GM19043 (cell line): ENCODE data around the gene DENND2D.
"Not testable (repeated sequence)": the region's sequence is repeated elsewhere in the genome, so short reads cannot be mapped to it uniquely, and the experiment has no call there.

Experiments
- ATAC-seq: cut with Tn5 transposase; IDR thresholded peaks from one replicate; pipeline ENCODE4 v1.9.1; 2021; ENCODE audit warnings: low read depth; ENCODE audit not compliant: unreplicated experiment

Gene DENND2D

DNA sequence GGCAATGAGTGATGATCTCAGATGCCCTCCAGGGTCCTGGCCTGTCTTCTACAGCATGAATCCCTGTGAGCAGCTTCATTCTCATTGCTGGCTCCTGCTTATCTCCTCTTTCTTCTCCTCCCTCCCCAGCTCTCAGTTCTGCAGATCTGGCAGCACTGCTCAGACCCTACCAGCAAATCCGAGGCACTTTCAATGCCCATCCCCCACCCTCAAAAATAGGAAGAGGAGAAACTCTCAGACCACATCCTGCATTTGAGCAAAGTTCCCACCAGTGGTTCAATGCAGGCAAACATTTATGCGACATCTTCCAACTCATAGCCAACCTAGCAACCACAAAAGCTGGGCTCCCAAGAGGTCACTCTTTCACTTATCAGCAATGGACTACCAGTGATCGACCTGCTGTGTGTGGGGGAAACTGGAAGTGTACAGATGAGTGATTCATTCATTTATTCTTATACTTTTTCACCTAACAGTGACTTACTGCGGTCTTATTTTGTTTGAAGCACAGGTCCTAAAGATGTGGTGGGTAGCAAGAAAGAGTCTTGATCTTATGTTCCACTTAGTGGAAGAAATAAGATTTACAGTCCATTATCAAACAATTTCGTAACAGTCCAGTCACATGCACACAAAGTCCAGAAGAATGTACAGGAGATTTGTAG, 21.3 kb upstream of the DENND2D start:
- ATAC-seq, result peak; percentile 48

DNA sequence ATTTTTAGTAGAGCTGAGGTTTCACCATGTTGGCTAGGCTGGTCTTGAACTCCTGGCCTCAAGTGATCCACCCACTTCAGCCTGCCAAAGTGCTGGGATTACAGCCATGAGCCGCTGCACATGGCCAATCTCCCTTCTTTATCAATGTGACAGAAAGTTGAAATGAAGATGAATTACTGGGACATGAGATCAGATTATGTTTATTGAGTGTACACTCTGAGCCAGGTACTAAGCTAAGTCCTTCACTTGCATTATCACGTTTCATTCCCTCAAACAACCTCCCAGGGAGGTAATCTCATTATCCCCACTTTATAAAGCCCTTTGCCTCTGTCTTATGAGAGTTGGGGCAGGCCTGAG, 20.8 kb upstream of the DENND2D start:
- no peak for ATAC-seq

DNA sequence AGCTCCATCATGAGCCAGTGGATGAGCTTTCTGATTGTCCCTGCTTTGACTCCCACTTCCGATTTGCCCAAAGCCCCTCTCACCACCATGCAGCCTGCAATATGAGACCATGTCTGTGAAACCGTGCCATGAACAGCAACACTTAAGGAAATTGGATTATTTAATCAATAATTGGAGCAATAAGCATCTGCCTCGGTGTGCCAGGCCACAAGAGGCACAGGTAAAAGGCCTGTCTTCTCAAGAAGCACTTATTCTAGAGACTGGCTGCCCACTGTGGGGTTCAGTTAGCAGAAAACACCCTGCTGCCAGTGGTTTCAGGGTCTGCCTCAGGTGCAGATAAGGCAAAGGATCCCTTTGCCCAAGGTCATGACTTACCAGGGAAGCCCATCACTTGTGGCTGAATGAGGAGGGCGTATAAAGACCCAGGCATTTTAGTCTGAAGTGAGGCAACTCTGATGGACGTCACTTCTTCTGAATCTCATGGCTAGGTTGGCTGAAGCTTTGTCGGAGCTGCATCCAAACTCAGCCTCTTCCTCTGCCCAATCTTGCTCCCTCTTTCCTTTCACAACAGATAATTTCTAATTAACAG, 19.9 kb upstream of the DENND2D start:
- no peak for ATAC-seq

DNA sequence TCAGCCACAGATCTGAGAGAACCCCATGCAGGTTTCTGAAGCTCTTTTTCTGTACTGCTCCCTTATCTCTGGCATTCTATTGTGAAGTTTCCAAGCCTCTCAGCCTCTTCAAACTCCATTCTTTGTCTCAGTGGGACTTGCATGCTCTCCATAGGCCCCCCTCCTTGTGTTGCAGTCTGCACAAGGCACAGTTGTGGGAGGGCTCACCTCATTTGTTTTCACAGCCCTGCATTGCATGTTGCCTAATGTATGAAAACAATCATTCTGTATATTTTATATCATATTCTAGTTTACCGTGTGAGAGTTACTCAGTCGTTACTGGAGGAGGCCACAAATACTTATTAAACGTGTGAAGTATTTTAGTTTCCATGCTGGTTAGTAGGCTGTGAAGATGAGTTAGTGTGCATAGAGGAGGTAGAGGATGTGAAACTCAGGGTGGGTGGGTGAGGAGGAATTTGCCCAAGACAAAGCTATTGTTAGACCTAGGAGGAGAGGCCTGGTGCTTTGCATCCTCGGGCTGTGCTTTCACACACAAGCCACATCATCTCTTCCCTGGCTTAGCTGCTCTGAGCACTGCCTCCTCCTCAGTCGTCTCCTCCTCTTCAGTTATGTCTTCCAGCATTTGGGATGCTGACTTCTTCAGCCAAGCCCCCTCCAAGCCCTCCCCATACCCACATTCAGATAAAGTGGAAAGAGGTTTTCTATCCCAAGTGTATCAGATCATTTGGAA, 19.3 kb upstream of the DENND2D start:
- peak; percentile 28 for ATAC-seq

DNA sequence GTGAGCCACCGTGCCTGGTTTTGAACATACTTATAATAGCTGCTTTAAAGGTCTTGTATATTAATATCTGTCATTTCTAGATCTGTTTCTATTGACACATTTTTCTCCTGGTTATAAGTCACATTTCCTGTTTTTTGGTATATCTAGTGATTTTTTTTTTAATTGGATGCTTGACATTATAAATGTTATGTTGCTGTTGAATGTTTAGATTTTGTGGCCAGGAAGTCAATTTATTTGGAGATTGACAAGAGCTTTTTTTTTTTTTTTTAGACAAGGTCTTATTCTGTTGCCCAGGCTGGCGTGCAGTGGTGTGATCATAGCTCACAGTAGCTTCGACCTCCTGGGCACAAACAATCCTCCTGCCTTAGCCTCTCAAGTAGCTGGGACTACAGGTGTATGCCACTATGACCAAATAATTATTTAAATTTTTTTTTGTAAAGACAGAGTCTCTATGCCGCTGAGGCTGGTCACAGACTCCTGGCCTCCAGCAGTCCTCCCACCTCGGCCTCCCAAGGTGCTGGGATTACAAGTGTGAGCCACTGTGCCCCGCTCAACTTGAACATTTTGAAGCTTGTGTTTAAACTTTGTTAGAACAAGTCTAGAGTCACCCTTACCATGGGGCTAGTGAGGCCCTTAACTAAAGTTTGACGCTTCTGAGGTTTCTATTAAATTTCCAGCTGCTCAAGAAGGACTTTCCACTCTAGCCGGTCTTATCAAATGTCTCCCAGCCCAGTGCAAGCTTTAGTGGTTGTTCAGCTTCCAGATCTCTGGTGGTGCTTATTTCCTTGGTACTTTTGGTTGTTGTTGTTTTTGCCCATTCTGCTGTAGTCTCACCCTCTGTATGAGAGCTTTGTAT, 18.5 kb upstream of the DENND2D start:
- no peak for ATAC-seq

DNA sequence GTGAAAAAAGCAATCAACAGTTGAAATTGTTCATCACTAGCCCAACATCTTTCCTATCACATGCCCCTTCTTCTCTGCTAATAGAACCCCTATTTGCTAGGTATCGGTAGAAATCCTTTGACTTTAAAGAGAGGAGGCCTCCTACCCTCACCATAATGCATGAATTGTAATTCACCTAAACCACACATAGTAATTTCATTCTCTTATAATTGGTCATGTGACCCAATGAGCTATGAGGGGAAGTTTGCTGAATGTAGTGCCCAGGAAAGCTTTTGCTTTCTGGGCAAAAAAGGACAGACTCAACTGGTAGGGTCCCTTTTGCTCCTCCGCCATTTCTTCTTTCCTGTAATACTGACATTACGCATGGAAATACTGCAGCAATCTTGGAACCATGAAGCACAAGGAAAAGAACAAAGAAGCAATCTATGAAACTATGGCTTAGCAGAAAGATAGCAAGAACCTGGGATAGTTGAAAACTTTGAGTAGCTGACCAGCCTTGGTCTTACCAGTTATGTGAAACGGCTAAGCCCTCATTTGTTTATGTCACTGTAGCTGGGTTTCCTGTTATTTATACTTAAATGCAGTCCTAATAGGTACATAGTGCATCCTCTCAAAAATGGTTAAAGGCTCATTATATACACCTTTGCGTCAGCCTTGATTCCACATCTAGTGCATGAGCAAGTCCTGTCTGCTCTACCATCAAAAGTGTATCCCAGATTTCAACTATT, 16.9 kb upstream of the DENND2D start:
- ATAC-seq, result no peak

DNA sequence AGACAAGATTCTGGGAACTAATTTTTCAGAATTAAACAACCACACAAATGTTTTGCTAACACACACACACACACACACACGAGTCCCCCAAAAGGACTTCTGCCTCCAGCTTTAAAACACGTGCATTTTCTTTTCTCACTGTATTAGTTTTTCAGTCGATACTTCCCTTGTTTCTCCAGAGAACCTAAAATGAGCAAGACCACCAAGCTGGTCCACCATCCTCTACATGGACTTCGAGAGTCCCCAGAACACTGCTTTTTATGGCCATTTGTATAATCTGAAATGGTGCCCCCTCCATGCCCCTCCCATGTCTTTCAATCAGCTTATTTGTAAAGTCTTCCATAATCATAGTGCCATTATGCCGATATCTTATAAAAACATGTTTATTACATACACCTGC, 16.3 kb upstream of the DENND2D start:
- ATAC-seq, result no peak

DNA sequence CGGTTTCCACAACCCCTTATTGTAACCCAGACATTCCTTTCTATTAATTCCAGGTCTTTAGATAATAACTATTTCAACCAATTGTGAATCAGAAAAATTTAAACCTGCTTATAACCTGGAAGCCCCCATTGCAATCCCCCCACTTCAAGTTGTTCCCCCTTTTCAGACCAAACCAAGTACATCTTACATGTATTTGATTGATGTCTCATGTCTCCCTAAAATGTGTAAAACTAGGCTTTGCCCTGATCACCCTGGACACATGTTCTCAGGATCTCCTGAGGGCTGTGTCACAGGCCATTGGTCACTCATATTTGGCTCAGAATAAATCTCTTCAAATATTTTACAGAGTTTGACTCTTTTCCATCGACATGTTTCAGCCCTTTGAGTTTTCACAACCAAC, 14.8 kb upstream of the DENND2D start:
- ATAC-seq, result not testable (repeated sequence)

DNA sequence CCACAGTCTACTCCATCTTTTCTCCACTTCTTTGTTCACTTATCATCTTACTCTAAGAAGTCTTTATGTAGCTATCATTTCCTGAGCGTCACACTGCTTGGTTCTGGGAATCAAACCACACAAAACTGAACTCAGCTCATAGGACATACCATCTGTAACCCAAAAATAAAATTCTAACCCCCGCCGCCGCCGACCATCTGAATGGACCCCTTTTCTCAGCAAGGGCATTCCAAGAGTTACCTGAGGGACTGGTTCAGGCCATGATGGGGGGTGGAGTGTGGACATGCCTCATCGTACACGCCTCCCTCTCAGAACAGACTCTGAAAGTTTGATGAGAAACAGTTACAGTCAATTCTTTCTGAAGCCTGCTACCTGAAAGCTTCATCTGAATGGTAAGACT, 14.4 kb upstream of the DENND2D start:
- no peak for ATAC-seq

DNA sequence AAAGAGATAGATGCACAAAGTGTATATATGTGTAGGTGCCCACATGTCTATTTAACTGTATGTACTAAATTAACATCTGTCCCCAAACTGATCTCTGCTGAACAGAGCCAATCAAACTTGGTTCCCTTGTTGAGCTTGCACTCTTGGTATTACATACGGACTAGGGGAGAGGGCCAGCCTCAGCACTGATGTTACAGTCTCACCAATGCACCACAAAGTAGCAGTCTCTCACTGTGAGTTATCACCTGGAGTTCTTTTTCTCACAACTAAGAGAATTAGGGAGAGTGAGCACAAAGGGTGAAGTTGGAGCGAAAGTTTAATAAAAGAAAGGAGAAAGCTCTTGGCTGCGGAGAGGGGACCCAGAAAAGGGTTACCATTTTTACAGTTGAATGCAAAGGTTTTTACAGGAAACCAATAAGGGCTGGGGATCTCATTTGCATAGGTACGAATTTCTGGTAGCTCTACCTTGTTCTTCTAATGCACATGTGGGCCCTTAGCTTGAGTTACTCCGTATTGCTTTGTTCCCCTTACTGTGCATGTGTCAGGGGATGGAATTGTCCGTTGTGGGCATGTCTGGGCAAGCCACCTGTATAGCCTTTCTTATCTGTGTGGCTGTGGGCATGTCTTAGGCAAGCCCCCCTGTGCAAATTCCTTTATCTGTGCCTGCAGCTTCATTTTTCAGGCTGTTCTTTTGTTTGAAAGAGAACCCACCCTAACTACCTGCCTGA, 13.8 kb upstream of the DENND2D start:
- ATAC-seq, result no peak

DNA sequence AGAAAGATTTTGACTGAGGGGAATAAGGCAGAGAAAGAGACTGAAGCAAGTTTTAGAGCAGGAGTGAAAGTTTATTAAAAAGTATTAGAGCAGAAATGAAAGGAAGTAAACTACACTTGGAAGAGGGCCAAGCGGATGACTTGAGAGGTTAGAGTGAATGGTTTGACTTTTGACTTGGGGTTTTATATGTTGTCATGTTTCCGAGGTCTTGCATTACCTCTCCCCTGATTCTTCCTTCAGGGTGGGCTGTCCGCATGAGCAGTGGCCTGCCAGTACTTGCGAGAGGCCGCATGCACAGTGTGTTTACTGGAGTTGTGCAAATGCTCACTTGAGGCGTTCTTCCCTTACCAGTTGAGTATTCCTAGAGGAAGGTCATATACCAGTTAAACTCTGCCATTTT, 13.0 kb upstream of the DENND2D start:
- ATAC-seq, result no peak

DNA sequence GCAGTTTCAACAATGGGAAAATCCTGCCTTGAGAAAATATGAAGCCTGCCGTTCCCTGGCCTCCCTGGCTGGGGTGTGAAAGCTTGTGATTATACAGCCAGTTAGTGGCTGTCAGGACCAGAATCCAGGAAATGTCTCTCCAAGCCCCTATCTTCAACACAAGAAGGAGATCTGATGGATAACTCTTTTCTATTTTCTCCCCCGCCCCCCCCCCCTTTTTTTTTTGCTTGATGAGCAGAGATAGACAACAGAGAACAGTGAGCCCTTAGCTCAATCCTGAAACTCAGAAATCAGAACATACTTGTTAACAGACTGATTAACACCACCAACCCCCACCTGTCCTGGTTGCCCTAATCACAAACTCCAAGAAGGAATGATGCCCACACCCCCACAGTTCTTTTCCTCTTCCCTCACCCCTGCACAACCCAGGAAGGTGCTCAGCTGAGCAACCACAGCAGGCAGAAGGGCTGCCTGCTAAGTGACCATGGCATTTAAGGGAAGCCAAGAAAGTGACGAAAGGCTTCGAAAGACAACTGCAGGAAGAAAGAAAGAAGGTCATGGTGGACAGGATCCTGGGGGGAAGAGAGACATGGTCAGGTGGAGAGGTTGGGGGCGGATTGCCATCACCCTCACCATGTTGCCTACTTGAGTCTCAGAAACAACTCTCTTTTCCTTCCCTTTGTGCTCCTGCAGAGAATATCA, 12.3 kb upstream of the DENND2D start:
- ATAC-seq, result no peak

DNA sequence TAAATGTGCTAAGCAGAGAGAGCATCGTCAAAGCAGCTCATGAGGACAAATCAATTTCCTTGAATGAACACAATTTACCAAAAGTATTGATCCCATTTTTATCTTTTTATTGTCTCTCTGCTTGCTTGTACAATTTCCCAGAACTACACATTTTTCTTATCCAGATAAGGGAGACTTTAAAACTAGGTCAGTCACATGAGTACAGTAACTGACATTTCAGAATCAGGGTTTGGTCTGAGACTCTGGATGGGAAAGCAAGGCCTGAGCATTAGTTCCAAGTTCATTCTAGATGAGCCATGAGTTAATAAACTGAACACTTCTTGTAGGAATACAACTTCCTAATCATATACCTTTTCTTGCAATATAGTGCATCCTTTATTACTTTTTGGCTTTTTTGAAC, 11.5 kb upstream of the DENND2D start:
- ATAC-seq, result no peak

DNA sequence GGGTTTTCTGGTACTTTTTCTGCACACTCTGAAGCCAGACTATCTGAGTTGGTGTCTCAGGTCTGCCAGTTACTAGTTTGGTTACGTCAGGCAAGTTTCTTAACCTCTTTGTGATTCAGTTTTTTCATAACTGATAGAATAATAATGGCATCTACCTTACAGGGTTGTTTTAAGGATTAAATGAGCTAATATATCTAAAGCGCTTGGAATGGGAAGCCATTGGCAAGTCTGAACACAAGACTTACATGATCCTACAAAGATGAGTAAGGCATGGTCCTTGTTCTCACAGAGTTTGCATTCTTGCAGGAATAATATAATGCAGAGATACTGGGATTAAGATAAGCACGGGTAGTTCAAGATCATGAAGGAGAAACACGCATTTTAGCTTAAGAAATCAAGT, 9.2 kb upstream of the DENND2D start:
- no peak for ATAC-seq

DNA sequence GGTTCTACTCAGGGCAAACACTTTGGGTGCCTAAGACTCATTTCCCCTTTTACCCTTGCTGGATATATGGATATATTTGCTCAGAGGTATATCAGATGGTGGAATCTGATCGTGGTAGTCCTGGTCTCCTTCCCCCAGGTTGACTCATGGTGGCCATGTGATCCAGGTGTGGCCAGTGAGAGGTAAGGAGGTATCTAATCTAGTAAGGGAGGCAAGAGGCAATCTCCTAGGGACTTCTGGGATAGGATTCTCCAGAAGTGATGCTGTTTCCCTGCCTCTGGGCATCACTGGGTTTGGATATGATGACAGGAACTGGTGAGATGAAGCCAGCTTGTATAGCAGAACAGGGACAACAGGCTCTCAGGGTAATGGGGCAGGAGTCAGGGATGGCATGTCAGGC, 8.5 kb upstream of the DENND2D start:
- ATAC-seq, result no peak

DNA sequence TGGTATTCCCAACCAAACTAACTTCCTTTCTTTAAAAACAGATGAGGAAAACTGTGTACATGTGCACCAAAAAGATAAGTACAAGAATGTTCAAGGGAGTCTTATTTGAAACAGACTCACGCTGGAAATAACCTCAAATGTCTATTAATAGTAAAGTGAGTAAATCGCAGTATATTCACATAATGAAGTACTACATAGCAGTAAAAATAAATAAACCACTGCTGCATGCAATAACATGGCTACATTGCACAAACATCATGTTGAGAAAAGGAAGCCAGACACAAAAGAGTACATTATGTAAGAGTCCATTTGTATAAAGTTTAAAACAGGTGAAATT, 5.2 kb upstream of the DENND2D start:
- no peak for ATAC-seq

DNA sequence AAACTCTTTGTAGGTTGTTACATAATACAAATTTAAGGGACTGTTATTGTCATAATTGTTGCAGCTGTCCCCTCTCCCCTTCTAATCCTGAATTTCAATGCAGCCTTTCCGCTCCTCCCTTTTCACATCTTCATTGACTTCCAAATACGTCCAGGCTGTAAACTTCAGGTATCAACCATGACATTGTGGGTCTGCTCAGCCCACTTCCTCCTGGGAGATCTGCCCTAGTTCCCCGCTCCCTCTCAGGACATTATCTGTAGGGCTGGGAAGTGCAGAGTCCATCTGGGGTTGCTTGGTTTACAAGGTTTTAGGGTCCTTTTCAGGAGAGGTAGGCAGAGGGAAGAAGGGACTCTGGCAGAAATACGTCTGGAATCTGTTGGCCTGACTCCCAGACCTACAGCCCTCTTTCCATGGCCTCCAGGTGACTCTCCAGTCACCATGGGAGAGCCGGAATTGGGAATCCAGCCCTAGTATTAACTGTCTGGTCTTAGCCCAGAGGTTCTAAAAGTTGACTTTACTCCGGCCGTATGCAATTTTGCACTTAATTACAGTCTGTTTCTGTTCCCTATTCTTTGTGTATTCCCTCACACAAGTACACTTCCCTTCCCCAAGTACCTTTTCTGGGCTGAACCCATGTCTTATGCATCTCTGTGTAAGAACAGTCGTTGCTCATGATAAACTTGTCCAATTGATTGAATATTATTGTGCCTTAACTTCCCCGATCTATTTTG, 4.7 kb upstream of the DENND2D start:
- ATAC-seq, result no peak

DNA sequence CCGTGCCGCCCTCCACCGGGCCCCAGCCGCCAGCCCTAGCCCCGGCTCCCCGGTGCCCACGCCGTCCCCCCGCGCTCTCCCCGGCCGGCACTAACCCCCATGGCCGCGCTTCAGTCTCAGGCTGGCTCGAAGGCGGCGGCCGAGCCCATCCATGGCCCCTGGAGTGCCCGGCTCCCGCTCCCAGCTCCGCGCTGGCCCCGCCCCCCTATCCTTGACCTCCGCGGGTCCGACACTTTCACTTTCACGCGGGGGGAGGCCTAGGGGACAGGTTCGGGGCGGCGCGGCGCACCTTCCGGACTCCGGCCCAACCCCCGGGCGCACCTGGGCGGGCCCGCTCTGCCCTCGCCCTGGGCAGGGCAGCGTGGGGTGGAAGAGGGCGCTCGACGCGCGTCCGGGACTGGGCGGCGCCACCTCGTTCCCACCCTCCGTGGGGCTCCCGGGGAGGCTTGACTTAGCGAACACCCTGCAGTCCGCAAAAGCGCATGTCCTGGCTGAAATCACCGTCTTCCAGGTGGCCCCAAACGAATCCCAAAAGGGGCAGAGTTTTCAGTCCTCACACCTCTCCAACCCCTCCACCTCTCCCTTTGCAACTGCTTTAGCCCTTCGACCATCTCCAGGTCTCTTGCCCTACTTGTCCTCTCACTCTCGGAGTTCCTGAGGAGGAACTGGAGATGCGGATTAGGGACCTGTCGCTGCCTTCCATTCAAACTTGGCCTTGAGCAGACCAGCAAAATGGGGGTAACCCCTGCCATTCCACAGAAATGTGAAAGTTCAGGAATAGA, 3.9 kb upstream of the DENND2D start:
- peak; percentile 53 for ATAC-seq
